Measurements from ENCODE around the gene SCML1. TPM values are rescaled to one million over a fixed set of nuclear protein-coding genes. Genes with fewer than 3 reads are reported as not detected.

SCML1 gene
- total and polyA plus RNA-seq, 2 of the 8 experiments (the other 6 are each of a cell fraction or from before 2014, with no cell fraction given): 2.2 to 2.5 TPM

- Histone ChIP-seq H3K9me3 (ENCODE audit: insufficient read depth in 2 of 2, low read depth in 1 of 2, low read length in 1 of 2) (no peaks in the 10 kb centered on the region), H3K79me1 (ENCODE audit: low read depth, low read length) (no peaks in the 10 kb centered on the region), H2BK12ac (ENCODE audit: low read depth, low read length) (no peak overlapping the region), H3K4me1 (replicated peaks in 1 of 4; ENCODE audit: control insufficient read depth in 3 of 4, insufficient read depth in 4 of 4, low read length in 3 of 4) (no peaks in the 10 kb centered on the region), H2AFZ (ENCODE audit: low read length) (no peak overlapping the region), H2BK20ac (ENCODE audit: low read length) (no peak overlapping the region), H3K23me2 (ENCODE audit: low read depth, low read length) (no peaks in the 10 kb centered on the region), H3K27ac (ENCODE audit: low read depth, low read length) (no peak overlapping the region), H3K27me3 (replicated peaks in 1 of 4; ENCODE audit: control insufficient read depth in 3 of 4, extremely low read depth in 1 of 4, insufficient read depth in 3 of 4, low read length in 3 of 4) (no peaks in the 10 kb centered on the region; a peak in 1 of 7 replicates), H3K36me3 (ENCODE audit: control insufficient read depth in 2 of 4, insufficient read depth in 4 of 4, low read length in 3 of 4) (no peaks in the 10 kb centered on the region), H3K4ac (replicated peaks; ENCODE audit: insufficient read length, low read depth, low read length) (no peak overlapping the region), H4K20me1 (replicated peaks in 1 of 2; ENCODE audit: control insufficient read depth in 1 of 2, insufficient read depth in 2 of 2, low read length in 2 of 2) (no peaks in the 10 kb centered on the region), H3K23ac (ENCODE audit: insufficient read length) (no peak overlapping the region), H3K79me2 (ENCODE audit: control insufficient read depth in 1 of 2, insufficient read depth in 2 of 2, low read length in 2 of 2) (no peaks in the 10 kb centered on the region), H3K4me2 (ENCODE audit: insufficient read depth in 1 of 2, low read depth in 2 of 2, low read length in 2 of 2) (no peak overlapping the region), H4K8ac (ENCODE audit: extremely low read depth, insufficient read depth, low read length) (no peak overlapping the region), H3K56ac (replicated peaks; ENCODE audit: insufficient read length, low read depth, low read length) (no peak overlapping the region), H2BK15ac (ENCODE audit: low read length) (no peak overlapping the region), H4K91ac (replicated peaks; ENCODE audit: insufficient read length, low read length) (no peak overlapping the region), H4K5ac (ENCODE audit: insufficient read length, low read depth, low read length) (no peak overlapping the region), H2AK5ac (ENCODE audit: low read depth, low read length) (no peak overlapping the region), H3K18ac (ENCODE audit: extremely low read depth, low read length) (no peak overlapping the region), H2BK120ac (replicated peaks; ENCODE audit: low read depth, low read length) (no peak overlapping the region), H3K4me3 (ENCODE audit: extremely low read depth in 1 of 4, insufficient read depth in 2 of 4, low read depth in 3 of 4, low read length in 4 of 4) (no peak overlapping the region), H3K14ac (ENCODE audit: insufficient read length) (no peak overlapping the region), H2BK5ac (ENCODE audit: low read depth, low read length) (no peak overlapping the region), H3K9ac (replicated peaks in 1 of 4; ENCODE audit: extremely low read depth in 1 of 4, low read depth in 3 of 4, low read length in 3 of 4) (no peak overlapping the region)
- ChIA-PET POLR2A (ENCODE audit: partially characterized antibody) (no interaction called here), CTCF (ENCODE audit: partially characterized antibody) (no interaction called here)
- FAIRE-seq (no peak), DNase-seq (ENCODE audit: low read depth in 1 of 2, low spot score in 2 of 2) (no peak)
- 85% methylated on average over 8 of the region's 8 CpGs; no CpG with 5 or more reads in 1 of the 2 experiments for WGBS, 2 experiments (ENCODE audit: extremely low coverage in 1 of 2, insufficient coverage in 1 of 2, insufficient read length in 1 of 2, insufficient replicate concordance in 2 of 2, low coverage in 1 of 2, low lambda C conversion rate in 2 of 2, missing lambda C conversion rate in 1 of 2)
- TF ChIP-seq SUZ12 (IDR thresholded peaks at IDR 0.05; ENCODE audit: low read length) (no peak), GABPA (IDR thresholded peaks at IDR 0.05; ENCODE audit: borderline replicate concordance, insufficient read depth, low read length) (no peak), SP4 (IDR thresholded peaks at IDR 0.05; ENCODE audit: low read length) (no peak), EZH2 (IDR thresholded peaks at IDR 0.05; ENCODE audit: low read depth, low read length, severe bottlenecking) (no peak), CHD1 (IDR thresholded peaks at IDR 0.05; ENCODE audit: low read depth, low read length) (no peak), YY1 (IDR thresholded peaks at IDR 0.05; ENCODE audit: low read depth, low read length) (no peak), NRF1 (IDR thresholded peaks at IDR 0.05; ENCODE audit: low read depth, low read length) (no peak), SP2 (IDR thresholded peaks at IDR 0.05; ENCODE audit: low read length) (no peak), BACH1 (IDR thresholded peaks at IDR 0.05; ENCODE audit: low read length) (no peak)
These were observed 36.1 kb downstream of the SCML1 start for GRCh38 chrX:17773221-17773876.
